Subcutaneous abdominal adipose tissue (tissue), 5 donors: ENCODE measurements around the gene AGAP1.
A peak's percentile ranks its signal among the peaks of the same experiment; 100 is the strongest.

ENCODE experiments used
- H3K27ac ChIP-seq: one replicate; pipeline ENCODE4 v1.7.0; 2013; ENCODE audit warnings: low read depth, mild to moderate bottlenecking, inconsistent platforms, low read length, moderate library complexity
- H3K27me3 ChIP-seq, 5 donors: one replicate each; pipeline ENCODE4 v1.7.0; 2013; ENCODE audit warnings: low read length in 5 of 5, inconsistent platforms in 1 of 5; ENCODE audit not compliant: control insufficient read depth in 5 of 5, insufficient read depth in 4 of 5
- H3K36me3 ChIP-seq, 5 donors: one replicate each; pipeline ENCODE4 v1.7.0; 2013; ENCODE audit warnings: low read length in 5 of 5; ENCODE audit not compliant: control insufficient read depth in 5 of 5, insufficient read depth in 5 of 5
- H3K4me1 ChIP-seq, 5 donors: one replicate each; pipeline ENCODE4 v1.7.0; 2013; ENCODE audit warnings: low read length in 5 of 5, mild to moderate bottlenecking in 3 of 5, moderate library complexity in 1 of 5; ENCODE audit not compliant: control insufficient read depth in 5 of 5, insufficient read depth in 5 of 5
- H3K4me3 ChIP-seq, 5 donors: one replicate each; pipeline ENCODE4 v1.7.0; 2013; ENCODE audit warnings: low read length in 5 of 5, low read depth in 1 of 5
- H3K9ac ChIP-seq, 5 donors: one replicate each; pipeline ENCODE4 v1.7.0; 2013; ENCODE audit warnings: low read length in 5 of 5, mild to moderate bottlenecking in 4 of 5, moderate library complexity in 3 of 5
- H3K9me3 ChIP-seq, 5 donors: one replicate each; pipeline ENCODE4 v1.7.0; 2013; ENCODE audit warnings: low read length in 5 of 5; ENCODE audit not compliant: control insufficient read depth in 5 of 5
- donor health status: healthy.
- donor health status: healthy.
- donor health status: healthy.
- donor health status: healthy.
- donor health status: healthy.

AGAP1 gene

DNA sequence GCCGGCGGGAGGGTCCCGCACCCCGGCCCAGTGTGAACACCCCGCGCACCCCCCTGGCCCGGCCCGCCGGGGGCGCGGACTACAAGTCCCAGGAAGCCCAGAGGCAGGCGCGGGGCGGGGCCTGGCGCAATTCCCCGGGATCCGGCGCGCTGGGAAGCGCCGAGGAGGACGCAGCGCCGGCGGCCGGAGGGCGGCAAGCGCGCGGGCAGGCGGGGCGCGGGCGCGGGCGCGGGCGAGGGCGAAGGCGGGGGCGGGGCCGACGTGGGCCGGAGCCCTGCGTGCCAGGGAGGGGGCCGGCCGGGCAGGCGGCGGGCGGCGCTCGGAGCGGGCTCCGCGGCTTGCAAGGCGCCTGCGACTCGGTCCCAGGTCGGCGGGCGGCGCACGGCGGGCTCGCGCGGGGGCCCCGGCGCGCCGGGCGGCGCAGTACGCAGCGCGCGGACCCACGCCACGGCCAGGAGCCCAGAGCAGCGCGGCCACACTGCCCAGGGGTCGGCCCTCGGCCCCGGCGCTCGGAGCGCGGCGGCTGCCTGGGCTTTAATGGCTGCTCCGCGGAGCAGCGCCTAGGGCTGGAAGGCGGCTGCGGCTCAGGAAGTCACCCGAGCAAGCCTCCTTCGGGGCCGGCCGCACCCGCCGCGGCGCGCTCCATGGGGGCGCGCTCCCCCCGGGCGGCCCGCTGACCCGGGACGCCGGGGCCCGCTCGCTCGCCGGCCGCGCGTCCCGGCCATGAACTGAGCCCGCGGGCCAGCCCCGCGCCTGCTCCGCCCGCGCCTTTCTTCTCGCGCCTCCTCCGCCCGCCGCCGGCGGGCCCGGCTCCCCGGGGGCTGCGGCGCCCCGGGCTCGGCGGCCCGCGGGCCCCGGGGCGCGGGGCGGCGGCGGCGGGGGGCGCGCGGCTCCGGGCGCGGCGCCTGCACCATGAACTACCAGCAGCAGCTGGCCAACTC lies at the start of gene AGAP1:
TSS of gene AGAP1 (plus strand) at position 269 of the 941 bp plus-strand sequence.
- Histone ChIP-seq H3K9ac (peak within 1 kb of the TSS; percentile 19 to 83 (median 56)), H3K36me3 (no peaks in the 10 kb centered on the region), H3K27me3 (no peaks in the 10 kb centered on the region), H3K27ac (peak within 1 kb of the TSS; percentile 23), H3K9me3 (peaks cover 0 to 7% (median 3%) of the 10 kb centered on the region in 5 donors), H3K4me3 (peak within 1 kb of the TSS; percentile 71 to 82 (median 73)), H3K4me1 (peaks cover 2 to 32% (median 29%) of the 10 kb centered on the region in 5 donors)

DNA sequence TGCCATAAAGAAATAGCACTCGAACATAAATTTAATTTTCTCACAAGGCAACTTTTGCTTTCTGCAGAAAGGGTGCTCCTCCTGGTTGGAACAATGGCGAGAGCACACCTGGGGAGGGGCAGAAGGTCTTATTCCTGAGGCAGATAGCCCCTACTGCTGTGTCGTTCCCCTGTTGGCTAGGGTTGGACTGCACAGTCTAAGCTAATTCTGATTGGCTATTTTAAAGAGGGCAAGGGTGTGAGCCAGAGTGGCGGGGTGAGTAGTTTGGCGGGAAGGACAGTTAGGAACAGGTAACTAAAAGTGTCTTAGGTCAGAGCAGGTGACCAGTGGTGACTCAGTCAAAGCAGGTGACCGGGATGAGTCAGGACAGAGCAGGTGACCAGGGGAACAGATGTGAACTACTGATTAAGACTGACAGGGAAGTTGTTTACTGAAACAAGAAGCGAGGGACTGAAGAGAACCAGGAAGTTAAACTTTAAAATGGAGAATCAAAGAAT lies 49.7 kb upstream of the AGAP1 start:
- Histone ChIP-seq H3K36me3 (no peaks in the 10 kb centered on the region), H3K9me3 (peaks cover 0 to 4% (median 0%) of the 10 kb centered on the region in 5 donors), H3K4me1 (peaks cover 0 to 1% (median 0%) of the 10 kb centered on the region in 5 donors), H3K27me3 (peaks cover 0 to 7% (median 0%) of the 10 kb centered on the region in 5 donors), H3K27ac (no peak overlapping the region), H3K4me3 (no peak overlapping the region), H3K9ac (no peak overlapping the region)

DNA sequence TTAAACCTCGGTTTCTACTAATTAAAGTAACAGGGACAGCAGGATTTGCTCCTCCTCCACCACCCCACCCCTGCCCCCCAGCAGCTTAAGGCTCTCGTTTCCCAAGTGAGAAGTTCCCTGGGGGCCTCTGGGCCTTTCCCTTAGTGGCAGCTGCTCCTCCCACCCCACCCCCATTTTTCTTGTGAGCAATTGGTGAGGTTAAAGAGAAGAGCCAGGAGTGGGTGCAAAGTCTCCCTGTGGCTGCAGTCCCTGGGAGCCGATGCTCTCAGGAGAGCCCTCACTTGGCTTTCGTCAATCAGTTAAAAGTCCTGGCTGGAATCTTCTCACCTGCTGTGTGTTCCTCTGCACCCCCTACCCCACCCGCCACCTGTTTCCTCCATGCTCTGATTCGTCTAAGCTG lies 48.7 kb upstream of the AGAP1 start:
- Histone ChIP-seq H3K4me3 (no peak overlapping the region), H3K36me3 (no peaks in the 10 kb centered on the region), H3K9ac (no peak overlapping the region), H3K9me3 (peaks cover 0 to 4% (median 0%) of the 10 kb centered on the region in 5 donors), H3K27ac (no peak overlapping the region), H3K4me1 (no peaks in the 10 kb centered on the region), H3K27me3 (peaks cover 0 to 5% (median 0%) of the 10 kb centered on the region in 5 donors)

GRCh38 chr2:235446082-235446481 lies 47.8 kb upstream of the AGAP1 start:
- peaks cover 0 to 4% (median 0%) of the 10 kb centered on the region in 5 donors for H3K9me3 ChIP-seq
- no peak overlapping the region for H3K27ac ChIP-seq
- H3K4me1 ChIP-seq: no peaks in the 10 kb centered on the region
- H3K9ac ChIP-seq: no peak overlapping the region
- H3K36me3 ChIP-seq: no peaks in the 10 kb centered on the region
- peaks cover 0 to 3% (median 0%) of the 10 kb centered on the region in 5 donors for H3K27me3 ChIP-seq
- no peak overlapping the region for H3K4me3 ChIP-seq

- Histone ChIP-seq H3K4me3 (no peak overlapping the region), H3K27ac (no peak overlapping the region), H3K36me3 (no peaks in the 10 kb centered on the region), H3K9ac (no peak overlapping the region), H3K4me1 (no peaks in the 10 kb centered on the region), H3K9me3 (peaks cover 0 to 4% (median 0%) of the 10 kb centered on the region in 5 donors), H3K27me3 (peaks cover 0 to 3% (median 0%) of the 10 kb centered on the region in 5 donors)
These were observed 46.6 kb upstream of the AGAP1 start for GRCh38 chr2:235447210-235447609.

- H3K9me3 ChIP-seq: no peaks in the 10 kb centered on the region
- H3K9ac ChIP-seq: no peak overlapping the region
- no peaks in the 10 kb centered on the region for H3K36me3 ChIP-seq
- peaks cover 0 to 3% (median 0%) of the 10 kb centered on the region in 5 donors for H3K27me3 ChIP-seq
- no peak overlapping the region for H3K4me3 ChIP-seq
- H3K27ac ChIP-seq: no peak overlapping the region
- H3K4me1 ChIP-seq: no peaks in the 10 kb centered on the region
These were observed 44.3 kb upstream of the AGAP1 start for GRCh38 chr2:235449568-235449967.

DNA sequence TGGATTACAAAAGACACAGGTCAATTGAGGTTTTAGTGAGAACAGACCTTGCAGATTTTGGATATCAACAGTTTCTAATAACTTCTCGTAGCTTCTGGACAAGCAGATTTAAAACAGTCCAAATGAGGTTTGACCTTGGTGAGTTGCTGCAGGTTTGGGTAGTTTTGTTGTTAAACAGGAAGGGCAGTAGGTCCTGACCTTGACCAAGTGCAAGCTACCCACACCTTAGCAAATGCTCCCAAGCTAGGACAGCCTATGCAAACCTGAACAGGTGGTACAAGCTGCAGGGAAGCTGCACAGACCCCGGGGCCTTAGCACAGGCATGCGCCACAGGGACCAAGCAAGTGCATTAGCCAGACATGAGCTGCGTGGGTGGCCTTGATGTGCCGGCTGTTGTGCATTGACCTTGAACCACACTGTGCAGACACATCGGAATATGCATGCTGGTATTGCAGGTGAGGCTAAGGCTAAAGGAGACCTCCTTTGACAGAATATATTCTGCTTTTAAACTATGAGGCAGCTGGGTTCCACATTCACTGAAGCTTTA lies 40.2 kb upstream of the AGAP1 start:
- Histone ChIP-seq H3K4me3 (no peak overlapping the region), H3K9me3 (no peaks in the 10 kb centered on the region), H3K9ac (no peak overlapping the region), H3K27me3 (no peaks in the 10 kb centered on the region), H3K27ac (no peak overlapping the region), H3K4me1 (no peaks in the 10 kb centered on the region), H3K36me3 (no peaks in the 10 kb centered on the region)

DNA sequence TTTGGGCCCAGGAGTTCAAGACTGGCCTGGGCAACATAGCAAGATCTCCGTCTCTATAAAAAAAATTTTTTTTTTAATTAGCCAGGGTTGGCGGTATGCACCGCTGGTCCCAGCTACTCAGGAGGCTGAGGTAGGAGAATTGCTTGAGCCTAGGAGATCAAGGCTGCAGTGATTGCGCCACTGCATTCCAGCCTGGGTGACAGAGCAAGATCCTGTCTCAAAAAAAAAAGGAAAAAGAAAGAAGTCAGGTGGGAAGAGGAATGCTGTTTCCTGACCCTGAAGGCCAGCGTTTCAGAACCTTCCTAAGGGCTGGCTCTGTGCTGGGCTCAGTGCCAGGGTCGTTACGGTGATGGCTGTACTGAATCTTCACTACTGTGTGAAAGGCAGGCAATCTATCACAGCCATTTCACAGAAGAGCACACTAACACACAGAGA lies 35.0 kb upstream of the AGAP1 start:
- Histone ChIP-seq H3K36me3 (no peaks in the 10 kb centered on the region), H3K4me1 (no peaks in the 10 kb centered on the region), H3K4me3 (no peak overlapping the region), H3K9me3 (no peaks in the 10 kb centered on the region), H3K27me3 (peaks cover 0 to 4% (median 0%) of the 10 kb centered on the region in 5 donors), H3K27ac (no peak overlapping the region), H3K9ac (no peak overlapping the region)

- H3K27ac ChIP-seq: no peak overlapping the region
- H3K4me3 ChIP-seq: no peak overlapping the region
- no peaks in the 10 kb centered on the region for H3K4me1 ChIP-seq
- H3K9me3 ChIP-seq: no peaks in the 10 kb centered on the region
- no peaks in the 10 kb centered on the region for H3K36me3 ChIP-seq
- H3K27me3 ChIP-seq: peaks cover 0 to 6% (median 0%) of the 10 kb centered on the region in 5 donors
- no peak overlapping the region for H3K9ac ChIP-seq
These were observed 33.2 kb upstream of the AGAP1 start for GRCh38 chr2:235460548-235461047.
